GM19099 (cell line): Measurements from ENCODE around the gene HDAC4.

Source experiments
- POLR2A ChIP-seq: IDR thresholded peaks from 3 replicates; pipeline ENCODE4 v1.6.1; 2011; ENCODE audit warnings: low read depth; ENCODE audit not compliant: insufficient read length; ENCODE audit errors: extremely low read depth

HDAC4 gene

GRCh38 chr2:239436076-239436475 lies 35.3 kb upstream of the HDAC4 start:
- TF ChIP-seq POLR2A, result no peak

- no peak for TF ChIP-seq POLR2A
These were observed 33.1 kb upstream of the HDAC4 start for GRCh38 chr2:239433777-239434403.

GRCh38 chr2:239432174-239432573 lies 31.4 kb upstream of the HDAC4 start:
- TF ChIP-seq POLR2A, result no peak

GRCh38 chr2:239431536-239431935 lies 30.7 kb upstream of the HDAC4 start:
- TF ChIP-seq POLR2A, result no peak

- no peak for TF ChIP-seq POLR2A
These were observed 28.9 kb upstream of the HDAC4 start for GRCh38 chr2:239429473-239430350.

- TF ChIP-seq POLR2A, result no peak
These were observed 24.8 kb upstream of the HDAC4 start for GRCh38 chr2:239425631-239426030.

GRCh38 chr2:239424337-239425045 lies 23.7 kb upstream of the HDAC4 start:
- no peak for TF ChIP-seq POLR2A

- no peak for TF ChIP-seq POLR2A
These were observed 22.7 kb upstream of the HDAC4 start for GRCh38 chr2:239423551-239423950.

GRCh38 chr2:239421851-239422250 lies 21.0 kb upstream of the HDAC4 start:
- no peak for TF ChIP-seq POLR2A

GRCh38 chr2:239420082-239420481 lies 19.3 kb upstream of the HDAC4 start:
- no peak for TF ChIP-seq POLR2A

- TF ChIP-seq POLR2A, result no peak
These were observed 18.1 kb upstream of the HDAC4 start for GRCh38 chr2:239418918-239419317.

GRCh38 chr2:239412905-239413603 lies 12.2 kb upstream of the HDAC4 start:
- no peak for TF ChIP-seq POLR2A

- TF ChIP-seq POLR2A, result no peak
These were observed 10.9 kb upstream of the HDAC4 start for GRCh38 chr2:239411549-239412319.

GRCh38 chr2:239411117-239411516 lies 10.3 kb upstream of the HDAC4 start:
- no peak for TF ChIP-seq POLR2A
